HG03439 (cell line): ENCODE results near the gene PTPRJ.

Experiments
- ATAC-seq: cut with Tn5 transposase; IDR thresholded peaks from one replicate; pipeline ENCODE4 v1.9.1; 2021; ENCODE audit warnings: mild to moderate bottlenecking, moderate library complexity; ENCODE audit not compliant: unreplicated experiment

PTPRJ gene

DNA sequence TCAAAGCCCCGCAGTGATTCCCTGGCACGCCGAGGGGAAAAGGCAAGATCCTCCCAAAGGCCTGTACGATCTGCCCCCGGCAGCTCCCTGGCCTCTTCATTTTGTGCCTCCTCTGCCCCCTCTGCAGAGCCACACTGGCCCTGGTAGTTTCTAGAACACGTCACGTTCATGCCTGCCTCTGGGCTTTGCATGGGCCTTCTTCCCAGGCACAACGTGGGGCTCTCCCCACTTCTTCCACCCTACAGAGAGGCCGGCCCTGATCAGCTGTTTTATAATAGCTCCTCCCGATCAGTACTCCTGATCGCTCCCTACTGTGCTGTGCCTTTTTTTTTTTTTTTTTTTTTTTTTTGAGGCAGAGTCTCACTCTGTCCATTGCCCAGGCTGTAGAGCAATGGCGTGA, 78.4 kb downstream of the PTPRJ start:
- no peak for ATAC-seq

DNA sequence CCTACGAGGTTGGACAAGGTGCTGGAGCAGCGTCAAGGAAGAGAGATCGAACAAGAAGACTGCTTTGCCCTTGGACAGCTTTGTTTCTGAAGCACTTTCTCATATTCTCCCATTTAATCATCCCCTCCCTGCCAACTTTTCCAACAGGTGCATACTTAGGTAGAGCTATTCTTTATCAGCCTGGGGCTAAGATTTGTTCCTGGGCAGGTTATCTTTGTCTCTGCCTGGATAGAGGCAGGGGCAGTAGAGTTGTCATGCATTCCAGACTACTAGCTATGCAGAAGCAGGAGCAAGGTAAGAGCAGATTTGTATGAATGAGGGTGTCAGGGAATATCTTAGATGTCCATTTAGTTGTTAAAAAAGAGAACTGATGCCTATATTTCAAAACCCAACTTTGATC, 82.3 kb downstream of the PTPRJ start:
- no peak for ATAC-seq

DNA sequence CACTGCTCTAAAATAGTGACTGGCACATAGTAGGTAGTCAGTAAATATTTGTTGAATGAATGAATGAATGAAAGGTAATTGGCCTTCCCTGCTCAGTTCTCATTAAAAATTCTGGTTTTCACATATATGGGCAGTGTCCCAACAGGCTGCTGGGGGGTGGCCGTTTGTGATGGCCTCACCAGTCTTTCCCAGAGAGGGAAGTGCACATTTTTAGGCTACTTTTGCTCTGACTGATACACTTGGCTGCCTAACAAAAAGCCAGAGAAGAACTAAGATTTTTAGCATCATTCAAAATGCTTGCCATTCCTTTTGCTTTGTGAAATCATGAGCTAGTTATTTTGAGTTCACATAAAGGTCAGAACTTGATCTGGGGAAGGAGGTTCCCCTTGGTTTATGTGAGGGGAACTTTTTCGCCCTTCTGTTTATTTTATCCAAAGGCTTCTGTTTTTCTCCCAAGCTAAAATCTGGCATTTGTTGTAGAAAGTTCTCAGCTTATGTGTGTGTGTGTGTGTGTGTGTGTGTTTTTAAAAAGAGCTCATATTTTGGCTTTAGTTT, 83.1 kb downstream of the PTPRJ start:
- no peak for ATAC-seq

DNA sequence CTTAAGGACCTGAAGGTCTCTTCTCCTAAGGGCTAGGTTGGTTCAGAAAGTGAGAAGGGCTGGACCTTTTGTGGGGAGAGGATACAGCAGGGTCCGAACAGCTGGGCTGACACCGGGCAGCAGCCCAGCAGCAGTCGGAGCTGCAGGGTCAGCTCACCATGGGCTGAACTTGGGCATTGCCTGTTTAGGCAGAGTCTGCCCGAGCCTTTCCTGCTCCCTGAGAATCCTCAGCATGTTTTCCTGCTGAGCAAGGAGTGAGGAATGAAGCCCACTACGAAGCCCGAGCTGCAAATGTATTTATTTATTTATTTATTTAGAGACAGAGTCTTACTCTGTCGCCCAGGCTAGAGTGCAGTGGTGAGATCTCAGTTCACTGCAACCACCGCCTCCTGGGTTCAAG, 83.9 kb downstream of the PTPRJ start:
- no peak for ATAC-seq

DNA sequence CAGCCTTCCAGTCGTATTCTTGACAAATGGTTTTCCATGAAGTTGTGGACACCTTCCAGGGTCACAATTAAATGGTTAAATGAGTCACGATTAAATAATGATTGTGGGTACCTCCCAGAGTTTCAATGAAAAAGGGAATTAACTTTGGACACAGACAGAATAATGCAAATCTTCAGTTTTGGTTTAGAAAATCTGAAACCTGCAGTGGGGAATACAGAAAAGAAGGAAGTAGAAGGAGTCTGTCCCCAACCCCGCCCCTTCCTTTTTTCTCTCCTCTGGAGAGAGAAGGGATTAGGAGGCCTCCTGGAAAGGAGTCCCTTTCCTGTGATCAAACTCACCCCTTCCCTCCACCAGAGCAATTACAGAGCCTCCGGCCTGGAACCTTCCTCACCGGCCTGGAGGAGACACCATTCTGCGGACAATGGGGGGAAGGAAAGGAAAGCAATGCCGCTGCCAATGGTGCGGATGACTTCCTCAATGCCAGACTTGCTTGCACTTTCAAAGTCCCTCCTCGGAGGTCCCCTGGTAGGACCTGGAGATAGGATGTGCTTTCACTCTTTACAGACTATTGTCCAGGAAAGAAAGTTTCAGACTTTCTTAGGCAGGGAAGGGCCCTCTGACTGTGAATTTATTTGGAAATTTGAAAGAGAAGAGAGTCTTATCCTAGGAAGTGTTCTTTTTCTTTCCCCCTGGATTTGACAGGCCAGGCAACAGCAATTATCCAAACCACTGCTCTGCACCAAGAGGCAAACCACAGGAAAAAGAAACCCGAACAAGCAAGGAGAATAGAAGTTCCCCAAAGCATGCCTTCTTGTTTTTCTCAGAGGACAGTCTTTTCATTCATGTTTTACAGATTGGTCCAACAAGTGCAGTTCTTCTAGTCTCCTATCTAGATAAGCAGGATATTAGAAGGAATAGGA, 86.8 kb downstream of the PTPRJ start:
- ATAC-seq: no peak

DNA sequence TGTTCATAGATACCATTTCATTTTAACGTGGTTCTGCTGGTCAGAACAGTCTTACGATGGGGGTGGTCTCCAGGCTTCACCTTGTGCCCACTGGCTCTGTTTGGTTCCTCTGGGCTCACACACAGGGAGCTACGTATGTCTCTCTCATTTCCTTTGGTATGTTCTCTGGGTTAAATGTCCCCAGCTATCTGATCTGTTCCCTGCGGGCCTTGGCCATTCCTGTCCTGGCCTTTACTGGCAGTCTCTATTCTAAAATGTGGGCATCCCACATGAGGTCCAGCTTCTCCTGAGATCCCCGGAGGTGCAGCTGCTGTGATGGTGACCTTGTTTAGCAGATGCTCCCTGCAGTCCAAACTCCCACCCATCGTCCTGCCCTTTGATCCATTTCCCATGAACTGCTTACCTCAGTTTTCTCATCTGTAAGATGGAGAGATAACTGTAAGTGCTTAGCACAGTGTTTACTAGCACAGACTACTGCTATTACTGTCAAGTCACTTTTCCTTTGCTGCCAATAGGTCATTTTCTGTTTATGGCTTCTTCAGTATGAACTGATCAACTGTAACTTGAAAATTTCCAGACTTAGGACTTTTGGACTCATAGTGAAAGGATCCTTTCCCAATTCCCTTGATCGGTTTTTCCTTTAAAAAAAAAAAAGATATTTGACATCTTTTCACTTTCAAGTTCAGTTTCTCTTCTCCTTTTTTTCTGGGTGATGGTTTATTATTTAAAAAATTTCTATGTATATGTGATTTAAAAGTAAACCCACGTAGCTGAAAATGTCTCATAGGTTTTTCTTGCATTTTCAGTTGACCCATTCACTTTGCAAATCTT, 92.9 kb downstream of the PTPRJ start:
- no peak for ATAC-seq

DNA sequence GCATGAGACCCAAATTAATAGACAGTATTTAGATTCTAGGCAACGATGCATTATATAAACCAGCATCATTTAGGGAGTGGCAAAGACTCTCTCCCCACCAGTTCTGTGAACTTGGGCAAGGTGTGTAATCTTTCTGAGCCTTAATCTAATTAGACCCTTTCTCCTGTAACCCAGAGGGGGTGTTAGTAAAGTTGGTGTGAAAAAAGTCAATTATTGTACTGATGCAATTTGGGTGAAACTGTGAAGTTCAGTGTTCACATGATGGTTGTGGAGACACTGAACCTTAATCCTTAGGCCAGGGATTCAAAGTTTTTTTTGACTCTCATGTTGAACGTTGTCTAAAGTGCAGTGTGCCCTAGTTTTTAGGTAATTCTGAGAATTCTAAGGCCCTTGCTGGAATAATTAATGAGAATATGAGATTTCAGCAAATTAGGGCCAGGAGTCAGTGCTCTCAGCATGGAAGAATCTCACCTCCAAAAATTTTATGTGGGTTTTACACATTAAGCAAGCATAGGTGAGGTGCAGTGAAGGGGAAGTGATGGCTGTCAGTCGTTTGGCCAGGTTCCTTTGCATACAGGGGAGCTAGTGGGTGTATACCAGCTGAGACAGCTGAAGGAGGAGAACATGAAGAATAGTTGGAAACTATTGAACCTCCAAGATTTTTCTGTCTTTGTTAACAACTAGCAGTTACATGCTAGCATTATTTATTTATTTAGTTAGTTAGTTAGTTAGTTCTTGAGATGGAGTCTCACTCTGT, 94.2 kb downstream of the PTPRJ start:
- ATAC-seq: no peak

DNA sequence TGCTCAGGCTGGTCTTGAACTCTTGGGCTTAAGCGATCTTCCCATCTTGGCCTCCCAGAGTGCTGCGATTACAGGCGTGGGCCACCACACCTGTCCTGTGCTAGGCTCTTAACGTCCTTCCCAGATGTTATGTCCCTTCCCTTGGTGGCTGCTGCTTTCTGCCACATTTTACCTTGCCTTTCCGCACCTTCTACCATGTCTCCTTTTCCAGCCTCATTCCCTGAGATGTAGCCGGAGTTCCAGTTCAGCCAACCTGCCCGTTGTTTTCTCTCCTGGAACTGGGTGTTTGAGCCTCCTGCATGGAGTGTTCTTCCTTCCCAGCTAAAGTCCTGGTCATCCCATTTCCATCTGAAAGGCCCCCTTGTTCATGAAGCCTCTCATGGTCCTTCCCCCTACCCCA, 95.3 kb downstream of the PTPRJ start:
- ATAC-seq: no peak

DNA sequence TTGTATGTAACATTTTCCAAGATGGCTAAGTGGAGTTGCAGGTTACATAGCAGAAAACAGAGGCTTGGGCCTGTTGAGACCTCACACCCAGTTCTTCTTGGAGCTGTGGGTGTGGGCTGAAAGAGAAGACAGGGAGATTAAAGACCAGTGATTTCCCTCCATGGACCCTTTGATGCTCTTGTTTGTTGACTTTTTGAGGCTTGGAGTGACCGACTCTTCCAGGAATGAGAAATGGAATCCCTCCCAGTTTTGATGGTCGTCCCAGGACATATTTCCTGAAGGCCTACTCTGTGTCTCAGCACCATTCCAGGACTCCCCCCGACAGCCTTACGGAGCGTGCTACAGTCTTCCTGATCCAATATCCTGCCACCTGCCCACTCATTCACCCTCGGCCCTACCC, 96.9 kb downstream of the PTPRJ start:
- no peak for ATAC-seq

DNA sequence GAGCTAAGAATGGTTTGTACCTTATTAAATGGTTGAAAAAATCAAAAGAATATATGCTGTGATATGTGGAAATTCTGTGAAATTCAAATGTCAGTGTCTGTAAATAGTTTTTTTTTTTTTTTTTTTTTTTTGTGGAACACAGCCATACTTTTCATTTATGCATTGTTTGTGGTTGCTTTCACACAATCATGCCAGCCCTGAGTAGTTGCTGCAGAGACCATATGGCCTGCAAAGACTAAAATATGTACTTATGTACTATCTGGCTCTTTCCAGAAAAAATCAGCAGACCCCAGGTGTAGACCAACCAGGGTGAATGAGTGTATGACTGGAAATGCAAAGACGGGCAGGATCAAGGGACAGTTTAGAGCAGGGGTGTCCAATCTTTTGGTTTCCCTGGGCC, 98.3 kb downstream of the PTPRJ start:
- ATAC-seq: no peak

DNA sequence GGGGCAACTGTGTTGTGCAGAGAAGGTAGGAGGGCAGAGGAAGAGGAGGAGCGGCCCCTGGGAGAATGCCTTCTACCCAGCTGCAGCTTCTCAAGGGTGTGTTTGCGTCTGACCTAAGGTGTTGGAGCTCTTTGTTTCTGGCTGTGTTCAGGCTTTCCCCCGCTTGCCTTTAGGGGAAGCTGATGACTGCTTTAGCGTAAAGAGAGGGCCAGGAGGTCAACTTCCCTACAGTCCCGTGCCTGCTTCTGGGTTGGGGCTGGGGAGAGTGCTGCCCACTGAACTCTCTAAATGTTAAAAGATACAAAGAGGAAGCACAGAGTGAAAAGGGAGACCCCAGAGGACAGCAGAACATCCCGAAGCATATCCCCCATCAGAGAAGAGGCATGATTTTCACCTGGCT, 99.2 kb downstream of the PTPRJ start:
- no peak for ATAC-seq

DNA sequence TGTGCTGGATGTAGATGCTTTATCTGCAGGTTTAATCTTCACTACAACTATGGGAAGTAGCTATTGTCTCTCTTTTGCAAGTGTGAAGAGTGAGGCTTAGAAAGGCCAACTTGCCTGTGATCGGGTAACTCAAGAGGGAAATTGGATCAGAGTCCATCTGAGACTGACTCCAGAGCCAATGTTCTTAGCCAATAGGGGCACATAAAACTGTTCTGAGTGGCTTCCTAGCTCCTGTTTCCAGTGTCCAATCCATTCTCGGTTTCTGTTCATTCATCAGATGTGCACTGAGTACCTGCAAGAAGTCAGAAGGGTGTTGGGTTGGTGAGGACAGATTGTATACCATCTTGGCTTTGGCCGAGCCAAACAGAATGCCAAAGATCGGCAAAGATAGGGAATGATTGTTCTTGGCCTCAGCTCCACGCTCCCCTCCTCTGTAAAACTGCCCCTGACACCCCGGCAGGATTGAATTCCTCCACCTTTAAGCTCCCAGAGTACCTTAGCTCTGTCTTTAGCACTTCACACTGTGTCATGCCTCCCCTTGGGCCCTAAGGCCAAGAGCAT, 100.0 kb downstream of the PTPRJ start:
- no peak for ATAC-seq

DNA sequence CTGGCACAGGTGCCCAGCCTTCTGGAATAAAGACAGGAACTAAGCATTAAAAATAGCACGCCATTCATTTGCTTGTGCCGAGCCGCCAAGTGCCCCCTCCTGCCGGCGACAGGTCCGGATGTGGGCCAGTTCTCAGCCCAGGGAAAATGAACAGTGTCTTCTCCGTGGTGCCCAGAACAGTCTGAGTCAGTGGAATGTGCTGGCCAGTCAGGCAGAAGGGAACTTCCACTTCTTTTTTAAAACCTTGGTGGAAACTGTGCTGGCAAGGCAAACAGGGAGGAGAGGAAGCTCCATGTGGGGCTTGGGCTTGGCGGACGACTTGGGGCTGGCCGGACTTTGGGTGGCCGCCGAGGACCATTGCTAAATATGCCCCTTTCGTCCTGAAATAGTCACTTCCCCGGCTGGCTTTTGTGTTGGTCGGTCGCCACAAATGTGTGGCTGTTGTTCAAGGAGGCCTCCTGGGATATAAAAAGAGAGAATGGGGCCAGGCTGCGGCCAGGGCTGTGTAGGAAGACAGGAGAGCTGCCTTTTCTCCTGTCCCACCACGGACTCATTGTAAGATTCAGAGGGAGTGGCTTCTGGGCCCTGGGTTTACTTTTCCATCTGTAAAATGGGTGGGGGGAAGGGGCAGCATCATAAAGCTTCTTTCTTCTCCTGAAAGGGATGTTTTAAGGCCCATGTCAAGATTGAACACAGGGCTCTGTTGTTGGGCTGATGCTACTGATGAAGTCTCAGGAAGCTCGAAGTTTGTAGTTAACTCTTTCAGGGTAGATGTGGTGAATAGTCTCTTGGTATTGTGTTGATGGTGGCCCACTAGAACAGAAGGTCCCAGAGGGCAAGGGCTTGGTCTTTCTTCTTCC, 101.0 kb downstream of the PTPRJ start:
- ATAC-seq: no peak

DNA sequence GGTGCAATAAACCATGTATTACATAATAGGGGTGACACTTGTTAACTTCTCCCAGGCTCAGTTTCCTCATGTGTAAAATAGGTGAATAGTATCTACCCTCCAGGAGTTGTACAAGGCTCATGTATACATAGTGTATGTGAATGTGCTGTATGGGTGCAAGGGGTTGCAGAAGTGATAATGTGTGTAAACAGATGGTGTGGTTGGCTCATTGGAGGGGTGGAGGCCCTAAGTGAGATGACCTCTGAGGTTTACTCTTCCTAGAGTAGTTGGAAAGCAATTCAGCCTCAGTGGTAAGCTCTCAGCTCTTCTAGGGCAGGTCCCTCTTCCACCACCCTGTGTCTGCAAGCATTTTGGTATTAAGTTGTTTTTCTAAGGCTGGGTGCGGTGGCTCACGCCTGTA, 102.4 kb downstream of the PTPRJ start:
- no peak for ATAC-seq

DNA sequence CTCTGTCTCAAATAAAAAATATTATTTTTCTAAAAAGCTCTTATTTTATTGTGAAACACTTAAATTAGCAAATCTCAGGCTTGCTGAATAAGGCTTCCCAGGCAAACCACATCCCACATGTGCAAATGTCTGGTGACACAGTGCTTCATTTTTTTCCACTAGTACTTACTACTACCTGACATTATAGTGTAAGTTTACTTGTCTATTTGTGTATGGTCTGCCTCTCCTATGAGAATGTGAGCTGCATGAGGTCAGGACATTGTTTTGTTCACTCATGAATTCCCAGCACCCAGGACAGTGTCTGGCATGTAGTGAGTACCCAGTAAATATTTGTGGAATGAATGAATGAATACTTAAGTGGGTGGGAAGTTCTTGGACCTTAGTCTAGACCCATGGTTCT, 103.1 kb downstream of the PTPRJ start:
- no peak for ATAC-seq

DNA sequence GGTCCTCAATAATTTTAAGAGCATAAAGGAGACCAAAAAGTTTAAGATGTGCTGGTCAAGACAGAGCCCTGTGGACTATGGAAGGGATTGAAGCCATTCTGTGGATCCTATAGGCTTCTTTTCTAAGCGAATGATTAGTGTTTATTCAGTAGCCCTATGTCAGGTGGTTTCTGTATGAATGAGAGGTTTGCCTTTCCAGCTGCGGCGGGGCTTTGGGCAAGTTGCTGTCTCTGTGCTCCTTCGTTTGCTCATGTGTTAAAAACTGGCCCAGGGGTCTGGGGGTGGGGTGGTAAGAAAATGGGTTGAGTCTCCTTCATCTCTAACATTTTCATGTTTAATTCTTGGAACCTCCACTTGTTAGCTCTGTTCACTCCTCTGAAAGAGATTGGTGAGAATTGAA, 105.3 kb downstream of the PTPRJ start:
- no peak for ATAC-seq

DNA sequence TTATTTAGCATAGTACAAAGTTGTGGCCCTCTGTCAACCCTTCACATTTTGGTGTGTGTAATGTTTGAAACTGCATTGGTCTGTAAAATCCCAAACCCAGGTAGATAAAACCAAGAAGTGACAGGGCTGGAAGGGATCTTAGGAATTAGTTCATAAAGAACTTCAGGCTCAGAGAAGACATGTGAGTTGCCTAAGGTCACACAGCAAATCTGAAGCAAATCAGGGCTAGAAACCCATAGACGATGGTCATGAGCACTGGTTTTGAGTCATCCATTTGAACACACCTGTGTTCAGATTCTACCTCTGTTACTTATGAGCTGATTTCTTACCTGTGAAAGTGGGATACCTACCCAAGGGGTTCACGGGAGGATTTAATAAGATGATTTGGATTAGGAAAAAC, 107.1 kb downstream of the PTPRJ start:
- no peak for ATAC-seq

DNA sequence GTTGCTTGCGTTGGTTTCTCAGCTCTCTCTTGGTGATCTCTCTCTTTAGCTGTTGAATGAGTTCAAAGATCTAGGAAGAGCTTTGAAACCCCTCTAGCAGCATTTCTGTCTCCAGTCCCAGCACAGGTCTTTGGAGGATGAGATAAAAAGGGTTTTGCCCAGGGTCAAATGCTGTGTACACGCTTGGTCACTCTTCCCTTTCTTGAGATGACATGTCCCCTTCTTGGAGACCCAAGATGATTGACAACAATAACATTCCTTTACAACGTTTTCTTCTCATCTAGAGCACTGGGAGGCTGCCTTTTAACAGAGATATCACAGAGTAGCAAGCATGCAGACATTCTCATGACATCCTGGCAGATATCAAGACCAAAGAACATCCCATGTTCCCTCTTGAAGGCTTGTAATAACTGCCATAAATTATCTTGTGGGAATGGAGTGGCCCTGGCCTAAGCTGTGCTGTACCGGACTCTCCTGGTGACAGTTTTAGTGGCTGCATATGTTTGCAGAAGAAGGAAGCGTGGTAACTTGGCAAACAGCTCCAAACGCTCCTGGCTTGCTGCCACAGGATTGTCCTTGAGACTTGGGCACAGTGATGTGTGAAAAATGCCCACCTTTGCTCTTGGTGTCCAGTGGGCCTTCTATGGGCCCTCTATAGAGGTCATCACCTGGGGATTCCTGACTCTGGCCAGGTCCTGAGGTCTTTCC, 107.8 kb downstream of the PTPRJ start:
- no peak for ATAC-seq

DNA sequence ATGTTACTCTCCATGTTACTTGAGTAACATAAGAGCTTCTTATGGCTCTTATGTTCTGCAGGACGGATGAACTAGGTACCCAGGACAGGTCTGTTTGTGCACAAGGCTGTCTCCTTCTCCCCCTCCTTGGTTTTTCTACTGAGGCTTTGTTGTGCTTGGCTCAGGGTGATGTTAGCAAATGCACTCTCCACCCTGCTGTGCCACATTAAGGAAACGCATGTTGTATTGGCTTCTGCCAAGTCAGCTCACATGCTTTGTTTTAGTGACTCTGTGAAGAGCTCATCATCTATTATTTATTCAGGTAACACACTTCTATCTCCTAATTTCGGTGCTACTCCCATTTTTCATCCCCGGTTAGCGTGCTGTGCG, 108.3 kb downstream of the PTPRJ start:
- ATAC-seq: no peak
